K562 (cell line): ENCODE data around the gene FLAD1. TPM values are rescaled to one million over a fixed set of nuclear protein-coding genes. Genes with fewer than 3 reads are reported as not detected.

Experiments used
- ADNP ChIP-seq: fragments of 200-800 bp; sonication (Bioruptor generic); IDR thresholded peaks from 2 replicates; pipeline ENCODE4 v1.6.1; 2016; ENCODE audit warnings: missing genetic modification characterization, missing compliant biosample characterization
- ATF4 ChIP-seq: fragments of 450-650 bp; formaldehyde crosslinking; IDR thresholded peaks from 2 replicates; pipeline ENCODE4 v1.4.0; 2022; ENCODE audit warnings: mild to moderate bottlenecking, moderate library complexity
- BRF2 ChIP-seq: IDR thresholded peaks from 3 replicates; pipeline ENCODE4 v1.6.1; 2011; ENCODE audit warnings: borderline replicate concordance, mild to moderate bottlenecking; ENCODE audit not compliant: insufficient read length, insufficient read depth
- ESRRA ChIP-seq: fragments of 450-650 bp; IDR thresholded peaks from 2 replicates; pipeline ENCODE4 v1.6.1; 2014; ENCODE audit warnings: low read depth, mild to moderate bottlenecking, moderate library complexity, borderline replicate concordance
- HDAC3 ChIP-seq: fragments of 450-650 bp; IDR thresholded peaks from 2 replicates; pipeline ENCODE4 v1.6.1; 2018; ENCODE audit warnings: borderline replicate concordance, mild to moderate bottlenecking, moderate library complexity; ENCODE audit not compliant: partially characterized antibody
- KAT7 ChIP-seq: sonication (generic); formaldehyde crosslinking; IDR thresholded peaks from 2 replicates; pipeline ENCODE4 v1.8.0; 2022; ENCODE audit warnings: missing genetic modification reagents, mild to moderate bottlenecking, borderline replicate concordance
- NELFE ChIP-seq: IDR thresholded peaks from 2 replicates; pipeline ENCODE4 v1.6.1; 2011; ENCODE audit warnings: mild to moderate bottlenecking; ENCODE audit not compliant: insufficient read depth, insufficient read length
- PREB ChIP-seq: sonication (generic); formaldehyde crosslinking; IDR thresholded peaks from 2 replicates; pipeline ENCODE4 v1.8.1; 2023; ENCODE audit warnings: mild to moderate bottlenecking, missing genetic modification reagents
- RNF219 ChIP-seq: fragments of 250-450 bp; sonication (Bioruptor Pico); IDR thresholded peaks from 2 replicates; pipeline ENCODE4 v1.5.0; 2022; ENCODE audit warnings: mild to moderate bottlenecking
- TSHZ1 ChIP-seq: fragments of 250-450 bp; sonication (Bioruptor Pico); IDR thresholded peaks from 2 replicates; pipeline ENCODE4 v1.4.0; 2020; ENCODE audit warnings: mild to moderate bottlenecking, moderate library complexity
- ZBTB12 ChIP-seq: fragments of 250-450 bp; sonication (Bioruptor Pico); IDR thresholded peaks from 2 replicates; pipeline ENCODE4 v1.4.0; 2020
- ZBTB2 ChIP-seq: fragments of 450-650 bp; IDR thresholded peaks from 2 replicates; pipeline ENCODE4 v1.6.1; 2016; ENCODE audit warnings: antibody characterized with exemption
- ZC3H11A ChIP-seq: IDR thresholded peaks from 2 replicates; pipeline ENCODE4 v1.6.1; 2012; ENCODE audit warnings: low read depth, low read length, improper control_type of control experiment
- ZNF232 ChIP-seq: sonication (generic); formaldehyde crosslinking; IDR thresholded peaks from 2 replicates; pipeline ENCODE4 v1.8.0; 2022; ENCODE audit warnings: mild to moderate bottlenecking, missing genetic modification reagents
- polyA plus RNA-seq, 8 experiments: library from polyadenylated mRNA; depleted of rRNA in 4 of 8; stranded (reverse) in 5 of 8; unstranded in 3 of 8; fragments of >200 nt; fragmentation: Nextera tagmentation in 2 of 8; fragmentation: Illumina TruSeq in 1 of 8; extraction: Ambion mirVana in 2 of 8; extraction: Trizol in 1 of 8; gene quantifications; 2 replicates each; pipeline versions ENCODE4 v1.2.1 to v1.2.3, GENCODE V29; 2011 to 2014; ENCODE audit warnings: inconsistent platforms in 1 of 8, missing spikeins in 1 of 8
- total RNA-seq, 7 experiments: library from RNA; depleted of rRNA in 6 of 7; stranded (reverse); fragments of >200 nt in 6 of 7; fragmentation: Illumina TruSeq in 2 of 7; extraction: Trizol in 2 of 7; gene quantifications; 2 replicates each; pipeline versions ENCODE4 v1.2.1 to v1.2.3, GENCODE V29; 2011 to 2021; ENCODE audit warnings: low replicate concordance in 1 of 7

FLAD1 gene
- total and polyA plus RNA-seq, 9 of the 15 experiments (the other 6 are each of a cell fraction or from before 2014, with no cell fraction given) = 24.9 to 85.8 (median 67.0) TPM

- TF ChIP-seq ZBTB12 (CRISPR knock-in tag) (no peak), NELFE (no peak), TSHZ1 (CRISPR knock-in tag) (no peak), RNF219 (CRISPR knock-in tag) (no peak), ADNP (tag) (no peak), ATF4 (CRISPR knock-in tag) (no peak), ESRRA (peak; percentile 71; the same call in 1 of the 2 replicates), ZNF232 (peak; percentile 93; the same call in 1 of the 2 replicates), HDAC3 (no peak), ZC3H11A (no peak), PREB (no peak), ZBTB2 (peak; percentile 75; the same call in 1 of the 2 replicates), KAT7 (CRISPR knock-in tag) (no peak), BRF2 (no peak)
Observed at GRCh38 chr1:154936555-154937084, 46.5 kb upstream of the FLAD1 start, which contains the start of gene PMVK (continued).
